GM10847 (cell line): Measurements from ENCODE around the gene MYOF.

Experiments used
- POLR2A ChIP-seq: IDR thresholded peaks from 2 replicates; pipeline ENCODE4 v1.6.1; 2011; ENCODE audit not compliant: insufficient read length; ENCODE audit errors: extremely low read depth

Gene MYOF

DNA sequence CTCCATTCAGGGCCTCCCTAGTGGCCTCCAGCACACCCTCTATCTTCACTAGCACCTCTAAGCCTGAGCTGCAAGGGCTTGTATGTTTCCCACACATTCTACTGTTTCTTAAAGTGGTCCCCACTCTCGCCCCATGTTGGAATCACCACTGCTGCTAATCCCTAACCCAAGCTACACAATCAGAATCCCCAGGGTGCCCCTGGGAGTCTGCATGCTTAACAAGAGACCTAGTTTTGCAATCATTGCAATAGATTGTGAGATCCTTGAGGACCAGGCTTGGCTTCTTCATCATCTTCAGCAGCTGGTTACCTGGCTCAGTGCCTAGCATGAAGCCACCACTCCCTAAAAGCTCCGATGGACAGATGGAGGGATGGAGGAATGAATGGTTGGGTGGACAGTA lies 113.9 kb downstream of the MYOF start:
- no peak for TF ChIP-seq POLR2A

DNA sequence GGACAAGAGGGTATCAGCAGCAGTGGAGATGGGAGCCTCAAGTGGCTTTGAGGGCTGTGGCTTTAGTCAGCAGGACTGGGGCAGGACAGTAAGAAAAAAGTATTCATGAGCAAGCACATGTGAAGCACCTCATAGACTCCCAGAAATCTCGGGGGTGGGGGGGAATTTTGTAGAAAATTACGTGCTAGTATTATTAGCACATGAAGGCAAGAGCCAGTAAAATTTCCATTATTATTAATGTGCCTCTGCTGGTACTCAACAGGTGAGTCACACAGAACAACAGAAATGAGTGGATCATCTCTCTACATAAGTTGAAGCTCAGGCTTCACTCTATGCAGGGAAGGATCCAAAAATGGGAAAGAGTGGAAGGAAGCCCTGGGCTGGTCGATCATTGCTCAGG lies 114.5 kb downstream of the MYOF start:
- TF ChIP-seq POLR2A, result no peak

DNA sequence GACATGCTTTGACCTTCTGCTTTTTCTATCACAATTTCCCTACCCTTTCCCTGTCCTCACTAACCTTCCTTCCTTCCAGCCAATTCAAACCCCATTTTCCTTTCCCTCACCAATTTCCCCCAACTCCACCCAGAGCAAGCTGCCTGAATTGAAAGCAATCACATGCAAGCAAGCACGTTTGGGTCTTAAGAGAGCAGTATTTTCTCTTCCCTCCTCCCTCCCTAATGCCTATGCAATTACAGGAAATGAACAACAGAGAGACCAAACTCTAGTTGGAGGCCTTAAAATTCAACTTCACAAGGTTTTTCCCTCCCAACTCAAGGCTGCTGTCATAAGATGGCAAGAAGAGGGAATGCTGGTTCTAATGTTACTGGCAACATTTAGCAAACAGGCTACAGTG lies 117.2 kb downstream of the MYOF start:
- TF ChIP-seq POLR2A, result no peak

DNA sequence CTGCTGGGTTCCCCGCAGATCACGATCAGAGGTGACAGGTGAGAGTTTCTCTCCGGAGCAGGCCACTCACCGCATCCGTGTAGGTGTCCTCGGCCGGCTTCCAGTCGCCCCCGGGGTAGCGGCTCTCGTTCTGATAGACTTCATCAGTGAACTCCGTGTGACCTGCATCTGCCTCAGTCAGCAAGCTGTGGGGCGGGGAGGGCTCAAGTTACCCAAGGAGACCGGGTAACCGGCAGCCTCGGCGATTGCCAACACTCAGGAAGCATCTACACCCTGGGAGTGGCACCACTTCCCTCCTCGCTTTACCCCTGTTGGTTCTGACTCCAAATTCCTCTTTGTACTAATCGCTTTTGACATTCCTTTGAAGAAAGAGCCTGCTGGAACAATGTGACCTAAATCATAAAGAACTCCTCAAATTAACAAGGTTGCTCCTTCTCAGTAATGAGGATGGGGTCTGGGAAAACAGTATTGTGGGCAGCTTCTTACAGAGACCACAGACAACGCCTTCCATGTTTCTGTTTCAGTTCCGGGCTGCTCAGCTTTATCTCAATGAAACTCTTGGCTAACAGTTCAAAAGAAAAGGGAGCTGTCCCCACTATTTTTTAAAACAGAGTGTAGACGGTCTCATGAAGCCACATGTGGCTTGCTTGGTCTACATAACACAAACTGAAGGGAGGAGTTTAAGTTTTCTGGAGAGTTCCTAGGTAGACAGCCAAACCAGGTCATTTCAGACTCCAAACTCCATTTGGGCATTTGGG lies 118.1 kb downstream of the MYOF start:
- TF ChIP-seq POLR2A, result no peak

DNA sequence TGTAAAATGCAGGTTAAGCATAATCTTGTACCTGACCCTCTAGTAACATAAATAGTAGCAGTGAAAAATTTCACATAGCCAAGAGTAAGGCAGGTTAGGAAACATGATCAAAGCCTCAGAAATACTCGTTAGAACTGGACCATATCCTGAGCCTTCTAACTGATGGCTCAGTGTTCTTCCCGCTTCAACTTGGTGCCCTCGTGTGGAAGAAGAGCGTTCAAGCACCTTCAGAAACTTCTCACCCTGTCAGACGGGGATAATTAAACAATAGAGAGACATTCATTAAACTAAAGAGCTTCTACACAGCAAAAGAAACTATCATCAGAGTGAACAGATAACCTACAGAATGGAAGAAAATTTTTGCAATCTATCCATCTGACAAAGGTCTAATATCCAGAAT lies 124.5 kb downstream of the MYOF start:
- no peak for TF ChIP-seq POLR2A

DNA sequence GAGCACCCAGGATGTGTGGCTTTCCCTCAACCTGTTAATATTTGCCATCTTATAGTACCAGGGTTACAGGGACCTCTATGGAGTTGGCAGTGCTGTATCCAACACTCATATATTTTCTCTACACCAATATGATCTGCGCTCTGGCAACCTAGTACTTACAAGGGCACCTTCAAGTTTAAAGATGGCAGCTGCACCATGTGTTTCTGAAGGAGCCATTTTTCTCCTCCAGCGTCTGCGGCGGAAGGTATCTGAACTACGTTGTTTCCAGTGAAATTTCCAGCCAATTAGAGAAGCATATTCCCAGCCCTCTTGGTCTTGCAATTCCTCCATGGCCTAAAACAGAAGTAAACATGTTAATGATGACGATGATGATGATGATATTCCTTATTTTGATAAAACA lies 125.6 kb downstream of the MYOF start:
- TF ChIP-seq POLR2A, result no peak

DNA sequence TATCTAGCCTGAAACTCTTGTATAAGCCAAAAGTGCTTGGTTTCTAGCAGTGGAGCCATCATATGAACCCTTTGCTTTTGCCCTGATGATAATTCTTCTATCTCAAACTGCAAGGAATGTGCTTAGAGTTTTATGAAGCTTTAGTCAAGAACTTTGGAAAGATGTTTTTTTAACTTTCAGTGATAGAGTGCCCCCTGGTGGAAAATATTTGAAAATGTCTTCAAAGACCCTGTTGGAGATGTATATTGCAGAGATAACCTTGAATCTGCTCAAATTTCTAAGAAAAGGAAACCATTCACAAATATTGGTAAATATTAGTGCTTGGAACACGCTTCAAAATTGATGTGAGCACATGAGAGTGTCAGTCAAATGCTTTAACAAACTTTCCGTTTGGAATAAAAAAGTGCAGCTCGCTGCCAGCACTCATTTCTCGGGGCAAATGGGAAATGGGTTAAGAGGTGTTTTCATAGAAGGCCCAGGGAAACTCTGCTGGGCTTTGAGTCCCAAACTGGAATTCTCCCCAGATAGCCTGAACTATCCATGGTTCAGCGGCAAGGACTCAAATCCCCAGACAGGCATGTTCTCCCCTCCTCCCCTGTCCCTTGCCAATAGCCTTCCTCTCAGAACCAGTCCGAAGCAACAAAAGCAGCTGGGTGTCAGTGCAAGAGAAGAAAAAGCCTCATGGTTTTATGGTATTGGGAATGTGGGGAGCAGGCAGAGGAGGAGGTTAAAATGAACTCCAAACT lies 129.3 kb downstream of the MYOF start:
- no peak for TF ChIP-seq POLR2A

DNA sequence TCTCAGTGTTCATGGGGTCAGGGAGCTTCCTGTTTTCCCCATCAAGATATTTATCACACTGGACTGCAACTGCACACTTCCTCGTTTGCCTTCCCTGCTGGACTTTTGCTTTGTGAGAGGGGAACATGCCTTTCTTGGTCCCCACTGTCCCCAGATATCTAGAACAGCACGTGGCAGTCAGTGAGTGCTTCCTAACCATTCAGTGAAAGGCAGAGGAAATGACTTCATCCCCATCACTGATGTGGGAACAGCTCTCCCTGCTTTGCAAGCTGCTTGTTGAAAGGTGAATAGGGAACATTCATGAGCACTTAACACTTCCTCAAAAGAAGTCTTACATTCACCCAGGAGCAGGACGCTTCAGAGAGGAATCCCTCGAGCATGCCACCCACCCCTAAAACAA lies 135.4 kb downstream of the MYOF start:
- no peak for TF ChIP-seq POLR2A

DNA sequence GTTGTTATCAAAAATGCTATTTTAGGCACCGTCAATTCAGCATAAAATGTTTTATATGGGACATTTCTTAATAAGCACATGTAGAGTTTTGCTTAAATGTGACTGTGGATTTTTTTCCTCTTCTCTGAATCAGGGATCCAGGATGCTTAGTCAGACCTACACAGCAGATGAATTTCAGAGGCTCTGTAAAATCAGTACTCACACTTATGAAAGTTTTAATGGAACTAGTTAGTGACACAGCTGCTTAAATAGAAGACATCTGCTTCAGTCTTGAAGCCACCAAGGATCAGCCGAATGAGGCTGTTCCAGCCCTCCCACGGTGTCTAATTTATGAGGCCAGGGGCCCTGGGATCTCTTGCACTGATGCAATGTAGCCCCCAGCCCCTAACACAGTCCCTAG lies 136.0 kb downstream of the MYOF start:
- TF ChIP-seq POLR2A, result no peak

DNA sequence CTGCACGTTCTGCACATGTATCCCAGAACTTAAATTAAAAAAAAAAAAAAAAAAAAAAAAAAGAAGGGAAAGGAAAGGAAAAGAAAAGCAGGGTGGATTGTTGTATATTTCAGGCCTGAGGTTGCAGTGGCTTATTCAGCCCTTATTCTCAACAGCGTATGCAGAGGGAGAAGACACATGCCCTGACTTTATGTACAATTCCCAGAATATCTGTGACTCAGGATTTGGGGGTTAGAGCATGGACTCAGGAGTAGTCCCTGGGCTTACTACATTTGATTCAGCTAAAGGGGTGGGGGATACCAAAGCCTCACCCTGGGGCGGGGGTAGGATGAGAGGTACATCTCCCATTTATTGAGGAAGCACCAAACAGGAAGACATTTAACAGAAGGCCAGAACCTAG lies 137.4 kb downstream of the MYOF start:
- no peak for TF ChIP-seq POLR2A

DNA sequence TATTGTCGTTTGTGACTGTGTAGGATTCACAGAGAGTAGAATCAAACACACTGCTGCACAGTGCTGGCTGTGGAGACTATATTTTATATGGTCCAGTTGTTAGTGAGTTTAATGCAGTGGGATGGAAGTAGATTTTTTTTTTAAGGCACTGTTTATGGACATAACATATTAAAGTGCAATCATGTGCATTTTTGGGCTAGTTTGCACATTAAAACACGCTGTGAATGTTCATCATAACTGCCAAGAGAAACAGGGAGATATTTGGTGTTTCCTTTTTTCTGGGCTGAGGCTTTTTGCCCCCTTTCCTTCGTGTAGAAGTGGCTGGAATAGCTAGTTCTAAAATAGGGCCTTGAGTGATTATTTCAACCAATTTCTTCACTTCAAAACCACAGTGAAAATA lies 139.2 kb downstream of the MYOF start:
- TF ChIP-seq POLR2A, result no peak

DNA sequence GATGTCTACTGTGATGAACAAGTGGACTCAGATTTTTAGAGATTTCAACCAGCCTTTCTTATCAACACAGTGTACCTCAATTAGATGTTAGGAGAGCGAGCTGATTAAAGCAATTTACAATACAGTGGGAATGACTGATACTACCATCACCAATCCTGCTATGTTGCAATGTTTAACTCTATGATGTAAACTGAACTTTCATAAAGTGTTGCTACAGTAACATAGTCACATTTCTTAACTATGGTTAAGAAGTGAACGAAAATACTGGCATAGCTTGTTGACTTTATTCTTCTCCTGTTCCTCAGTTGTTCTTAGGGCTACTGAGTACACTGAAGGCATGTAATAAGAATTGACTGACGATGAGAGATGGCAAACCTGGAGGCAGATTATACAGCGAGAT lies 139.8 kb downstream of the MYOF start:
- TF ChIP-seq POLR2A, result no peak

DNA sequence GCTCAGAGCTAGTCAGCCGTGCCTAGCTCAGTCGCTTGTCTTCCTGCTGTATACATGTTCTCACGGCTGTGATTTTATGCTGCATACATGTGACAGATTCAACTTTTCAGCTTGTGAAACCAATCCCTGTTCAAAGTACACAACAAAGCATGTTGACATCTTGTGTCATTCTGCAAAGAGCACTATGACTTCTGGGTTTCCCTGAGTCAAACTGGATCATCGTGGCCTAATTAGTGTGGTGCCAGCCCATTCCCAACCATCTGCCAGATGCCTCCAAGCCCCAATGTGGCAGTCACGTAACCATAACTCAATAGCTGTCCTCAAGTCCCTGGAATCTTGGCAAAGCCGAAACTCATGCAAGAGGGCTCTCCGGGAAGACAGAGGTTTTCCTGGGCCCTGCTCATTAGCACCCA lies 144.8 kb downstream of the MYOF start:
- TF ChIP-seq POLR2A, result no peak

DNA sequence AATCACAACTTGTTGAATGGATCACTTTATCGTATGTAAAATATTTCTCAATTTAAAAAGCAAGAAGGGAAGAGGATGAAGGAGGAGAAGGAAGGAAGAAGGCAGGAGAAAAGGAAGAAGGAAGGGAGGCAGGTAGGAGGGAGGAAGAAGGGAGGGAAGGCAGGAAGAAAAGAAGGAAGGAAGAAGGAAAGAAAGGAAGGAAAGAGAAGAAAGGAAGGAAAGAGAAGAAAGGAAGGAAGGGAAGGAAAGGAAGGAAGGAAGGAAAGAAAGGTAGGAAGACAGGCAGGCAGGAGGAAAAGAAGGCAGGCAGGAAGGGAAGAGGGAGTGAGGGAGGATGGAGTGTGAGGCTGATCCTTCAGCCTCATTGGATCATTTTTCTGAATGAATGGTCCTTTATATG lies 145.5 kb downstream of the MYOF start:
- no peak for TF ChIP-seq POLR2A

DNA sequence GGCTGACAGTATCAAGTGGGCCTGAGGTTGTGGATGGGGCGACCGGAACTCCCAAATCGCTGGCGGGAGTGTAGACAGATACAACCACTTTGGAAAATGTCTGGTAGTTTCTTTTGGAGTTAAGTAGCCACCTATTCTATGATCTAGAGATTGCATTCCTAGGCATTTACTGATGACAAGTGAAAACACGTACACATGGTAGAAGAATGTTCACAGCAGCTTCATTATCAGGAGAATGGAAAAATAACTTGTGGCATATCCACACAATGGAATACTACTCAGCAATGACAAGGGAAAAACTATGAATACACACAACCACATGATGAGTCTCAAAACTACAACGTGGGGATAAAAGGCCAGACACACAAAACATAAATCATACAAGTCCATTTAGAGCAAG lies 146.0 kb downstream of the MYOF start:
- no peak for TF ChIP-seq POLR2A

DNA sequence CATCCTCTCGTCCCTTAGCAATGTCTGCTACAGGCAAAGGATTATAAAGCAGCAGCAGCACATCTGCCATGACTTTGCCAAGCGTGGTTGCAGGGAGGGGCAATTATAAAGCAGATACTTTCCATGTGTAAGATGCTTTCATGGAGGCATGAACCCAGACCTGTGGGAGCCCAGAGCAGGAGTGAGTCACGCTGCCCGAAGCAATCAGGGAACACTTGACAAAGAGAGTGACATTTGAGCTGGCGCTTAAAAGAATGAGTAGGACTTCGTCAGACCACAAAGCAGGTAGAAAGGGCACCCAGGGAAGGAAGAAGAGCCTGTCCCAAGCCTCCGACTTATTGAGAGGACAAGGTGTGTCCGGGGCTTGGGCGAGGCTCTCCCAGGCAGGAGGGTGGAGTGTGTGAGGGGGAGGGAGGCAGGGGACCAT lies 147.2 kb downstream of the MYOF start:
- no peak for TF ChIP-seq POLR2A

DNA sequence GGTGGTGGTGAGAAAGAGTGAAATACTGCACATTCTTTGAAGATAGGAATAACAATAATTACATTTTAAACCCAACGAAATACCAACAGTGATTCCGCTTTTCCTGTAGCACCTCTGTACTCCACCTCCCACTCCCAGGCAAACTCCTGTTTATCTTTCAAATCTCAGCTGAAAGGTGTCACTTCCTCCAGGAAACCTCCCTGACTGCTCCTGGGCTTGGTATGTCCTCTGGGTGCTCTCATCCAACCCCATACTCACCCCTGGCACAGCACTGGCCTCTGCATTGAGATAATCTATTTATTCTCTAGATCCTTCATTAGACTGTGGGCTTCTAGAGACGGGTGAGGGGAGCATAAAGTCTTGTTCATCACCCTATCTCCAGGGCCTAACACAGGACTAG lies 148.0 kb downstream of the MYOF start:
- TF ChIP-seq POLR2A, result no peak

DNA sequence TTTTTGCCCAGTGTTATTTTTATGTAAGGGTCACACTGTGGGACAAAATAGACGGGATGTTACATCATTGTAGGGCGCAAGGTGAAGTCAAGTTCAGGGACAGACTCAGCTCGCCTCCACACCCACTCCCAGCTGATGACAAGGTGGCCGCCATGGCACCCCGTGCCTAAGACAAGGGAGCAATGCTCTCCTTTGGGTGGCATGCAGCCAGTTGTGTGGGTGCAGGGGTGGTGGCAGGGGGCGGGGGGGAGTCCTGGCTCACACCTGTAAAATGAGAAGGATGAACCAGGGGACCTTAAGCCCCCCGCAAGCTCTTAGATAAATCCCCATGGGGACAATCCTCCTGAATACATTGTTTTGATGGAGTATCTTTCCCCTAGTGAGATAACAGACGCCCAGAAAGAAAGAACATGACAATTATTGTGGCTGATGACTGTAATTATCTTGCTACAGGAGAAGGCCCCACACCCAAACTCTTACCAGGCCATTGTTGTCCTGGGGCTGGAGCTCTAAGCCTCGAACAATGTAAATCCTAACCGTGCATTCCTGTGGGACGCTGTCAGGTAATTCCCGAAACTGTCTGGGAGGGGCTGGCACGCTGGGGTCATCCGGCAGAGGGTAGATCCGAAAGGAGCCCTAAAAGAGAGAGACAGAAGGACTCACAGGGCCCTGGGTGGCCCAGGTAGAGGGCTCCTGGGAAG lies 148.7 kb downstream of the MYOF start:
- no peak for TF ChIP-seq POLR2A
